AG08395 (cell line): ENCODE results near the gene GRIP2.

Source experiments
- DNase-seq: peaks from one replicate; pipeline ENCODE4 v3.0.0; 2012; ENCODE audit warnings: mixed read lengths, low spot score

GRIP2 gene

DNA sequence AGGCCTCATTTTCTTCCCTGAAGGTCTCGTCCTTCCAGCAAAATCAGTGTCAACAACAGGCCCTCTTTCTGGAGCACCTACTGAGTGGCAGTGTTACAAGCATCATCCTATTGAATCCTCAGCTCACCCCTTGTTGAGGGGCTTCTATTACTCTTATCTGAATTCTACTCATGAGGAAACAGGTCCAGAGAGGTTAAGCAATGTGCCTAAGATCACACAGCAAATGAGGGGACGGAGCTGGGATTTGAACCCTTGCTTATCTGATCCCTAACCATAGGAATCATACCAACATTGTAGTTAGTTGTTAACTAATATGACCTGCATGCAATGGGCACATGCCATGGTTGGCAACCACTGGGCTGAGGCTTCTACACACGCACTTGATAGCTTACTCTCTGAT, 74.7 kb downstream of the GRIP2 start:
- no peak for DNase-seq

DNA sequence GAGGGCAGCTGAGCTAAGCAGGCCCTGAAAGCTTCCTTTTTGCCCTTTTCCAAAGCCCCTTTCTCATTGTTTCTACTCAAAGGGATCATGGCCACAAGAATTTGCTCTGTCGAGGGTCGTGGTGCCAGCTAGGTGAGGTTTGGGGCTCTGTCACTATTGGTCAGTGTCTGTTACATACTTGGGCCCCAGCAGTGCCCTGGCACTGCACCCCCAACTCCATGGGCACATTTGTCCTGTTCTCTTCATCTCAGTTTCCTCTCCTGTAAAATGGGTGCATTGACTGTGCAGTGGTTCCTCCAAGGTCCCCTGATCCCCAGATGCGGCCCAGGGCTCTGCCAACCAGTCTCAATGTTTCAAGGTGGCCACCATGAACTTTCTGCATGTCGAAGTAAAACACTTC, 75.6 kb downstream of the GRIP2 start:
- DNase-seq = no peak

GRCh38 chr3:14464141-14464465, 76.0 kb downstream of the GRIP2 start:
- DNase-seq = no peak

- DNase-seq = no peak
Measured at GRCh38 chr3:14463330-14464140, 76.6 kb downstream of the GRIP2 start.

DNA sequence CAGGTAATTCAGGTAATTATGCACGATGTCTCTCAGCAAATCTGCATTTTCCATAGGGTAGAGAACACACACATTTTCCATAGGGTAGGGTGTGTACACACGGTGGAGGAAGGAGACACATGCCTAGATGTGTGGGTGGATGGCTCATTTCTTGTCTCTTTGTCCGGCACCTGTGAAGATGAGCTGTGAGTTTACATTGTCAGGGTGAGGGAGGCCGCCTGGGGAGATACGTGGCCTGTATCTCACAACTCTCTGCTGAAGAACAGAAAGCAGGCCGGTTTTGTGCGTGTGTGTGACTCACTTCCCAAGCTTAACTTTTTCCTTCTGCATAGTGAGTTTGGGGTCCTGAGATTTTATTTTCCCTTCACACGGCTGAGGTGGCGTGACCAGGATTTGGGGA, 77.4 kb downstream of the GRIP2 start:
- DNase-seq = no peak

DNA sequence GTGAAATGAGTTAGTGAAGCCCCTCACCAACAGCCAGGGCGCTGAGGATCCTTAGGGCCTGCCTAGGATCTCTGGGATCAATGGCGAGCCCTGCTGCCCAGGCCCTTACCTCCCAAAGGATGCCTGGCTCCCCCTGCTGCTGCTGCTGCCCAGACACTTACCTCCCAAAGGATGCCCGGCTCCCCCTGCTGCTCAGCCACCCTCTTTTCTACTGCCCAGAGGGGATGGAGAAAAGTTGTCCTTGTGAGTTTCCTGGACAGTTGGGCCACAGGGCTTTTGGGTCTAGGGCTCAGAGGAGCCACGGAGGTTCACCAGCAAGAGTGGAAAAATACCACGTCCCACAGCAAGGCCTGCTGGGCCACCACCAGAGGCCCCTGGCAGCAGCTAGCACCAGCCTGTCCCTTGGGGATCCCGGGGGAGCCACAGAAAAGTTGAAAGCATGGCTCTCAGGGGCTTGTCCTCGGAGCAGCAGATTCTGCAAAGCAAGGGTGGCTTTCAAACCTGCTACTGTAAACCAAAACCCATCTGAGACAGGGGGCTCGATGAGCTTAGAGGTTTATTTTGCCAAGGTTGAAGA, 78.3 kb downstream of the GRIP2 start:
- DNase-seq = peak; percentile 70

DNA sequence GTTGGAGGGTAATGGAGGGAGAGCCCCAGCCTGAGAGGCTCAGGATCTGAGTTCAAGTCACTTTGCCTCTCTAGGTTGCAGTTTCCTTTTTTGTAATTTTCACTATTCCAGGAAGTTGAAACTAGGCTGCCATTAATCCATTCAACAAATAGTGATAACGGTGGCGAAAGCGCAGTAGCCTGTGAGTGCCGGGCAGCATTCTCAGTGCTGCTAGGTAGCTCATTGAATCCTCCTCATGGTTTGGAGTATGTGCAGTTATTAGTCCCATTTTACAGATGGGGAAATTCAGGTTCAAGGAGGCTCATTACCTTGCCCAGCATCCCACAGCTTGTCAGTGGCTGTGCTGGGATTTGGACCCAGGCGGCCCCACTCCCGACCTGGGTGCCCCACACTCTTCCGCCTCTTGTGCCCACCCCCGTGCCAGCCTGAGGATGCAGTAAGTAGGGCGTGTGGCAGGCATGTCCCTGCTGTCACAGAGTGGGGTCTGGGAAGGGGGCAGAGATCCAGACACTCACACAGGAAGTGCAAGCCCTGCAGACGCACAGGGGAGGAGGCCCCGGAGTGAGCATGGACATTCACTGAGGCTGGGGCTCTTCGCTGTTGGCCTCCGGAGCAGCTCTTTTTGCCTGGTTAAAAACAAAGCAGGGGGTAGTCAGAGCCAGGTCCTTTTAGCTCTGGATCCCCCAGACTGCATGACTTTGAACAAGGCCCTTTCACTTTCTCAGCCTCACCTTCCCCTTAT, 79.0 kb downstream of the GRIP2 start:
- DNase-seq = no peak

DNA sequence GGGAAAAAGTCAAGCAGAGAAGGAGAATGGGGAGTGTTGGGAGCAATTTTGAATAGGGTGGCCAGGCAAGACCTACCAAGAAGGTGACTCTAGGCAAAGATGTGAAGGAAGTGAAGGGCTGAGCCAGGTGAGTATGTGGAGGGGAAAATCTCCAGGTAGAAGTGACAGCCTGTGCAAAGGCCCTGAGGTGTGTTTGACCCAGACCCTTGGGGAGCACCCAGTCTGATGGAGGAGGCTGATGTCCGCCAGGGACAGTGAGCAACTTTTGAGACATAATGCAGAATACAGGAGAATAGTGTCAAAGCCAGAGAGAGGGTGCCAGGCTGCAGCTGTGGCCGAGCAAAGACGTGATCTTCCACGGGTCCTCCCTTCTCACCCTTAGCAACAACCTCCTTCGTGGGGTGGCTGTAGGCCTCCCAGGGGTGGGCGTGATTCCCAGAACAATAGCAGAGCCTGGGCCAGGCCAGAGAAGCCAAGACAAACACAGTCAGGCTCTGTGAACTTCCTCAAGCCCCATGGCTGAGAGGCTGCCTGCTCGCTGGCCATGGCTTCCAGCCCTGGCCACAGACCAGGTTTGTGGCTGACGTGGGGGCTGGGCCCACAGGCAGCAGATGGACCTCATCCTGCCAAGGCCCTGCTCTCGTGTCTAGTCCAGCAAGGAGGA, 79.7 kb downstream of the GRIP2 start:
- DNase-seq = peak; percentile 92

- DNase-seq = no peak
Measured at GRCh38 chr3:14459787-14460186, 80.4 kb downstream of the GRIP2 start.

- no peak for DNase-seq
Measured at GRCh38 chr3:14459384-14459783, 80.8 kb downstream of the GRIP2 start.

DNA sequence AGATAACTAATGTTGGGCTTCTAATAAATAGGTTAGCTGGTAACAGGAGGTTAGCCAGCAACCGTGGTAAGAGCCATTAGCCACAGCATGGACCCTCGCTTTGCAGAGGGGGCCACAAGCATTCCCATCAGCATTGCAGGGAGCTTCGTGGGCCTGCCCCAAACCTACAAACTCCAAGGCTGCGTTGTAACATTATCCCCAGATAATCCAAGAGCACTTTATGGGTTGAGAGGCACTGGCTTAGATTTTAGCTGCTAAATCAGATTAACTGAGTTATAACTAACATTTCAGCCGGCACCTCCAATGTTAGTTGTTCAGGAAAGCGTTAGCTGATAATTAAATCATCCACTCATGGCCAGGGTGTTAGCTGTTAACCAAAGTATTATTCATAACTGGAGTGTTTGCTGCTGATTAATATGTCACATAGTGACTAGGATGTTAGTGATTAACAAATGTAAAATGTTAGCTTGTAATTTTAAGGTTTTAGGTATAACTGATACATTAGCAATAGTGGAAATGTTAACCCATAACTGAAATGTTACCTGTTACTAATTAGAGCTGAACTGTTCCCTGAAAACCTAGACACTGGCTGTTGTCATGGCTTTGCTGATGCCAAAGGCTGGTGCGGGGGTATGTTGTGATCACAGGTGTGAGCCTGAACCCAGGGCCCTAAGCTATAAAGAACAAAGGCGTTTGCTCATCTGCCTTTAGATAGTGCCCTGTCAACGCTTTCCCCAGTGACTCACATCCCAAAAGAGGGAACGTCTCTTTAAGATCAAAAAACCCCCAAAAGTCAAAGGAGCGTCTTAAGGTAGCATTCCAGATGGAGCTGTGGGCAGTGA, 81.5 kb downstream of the GRIP2 start:
- no peak for DNase-seq

DNA sequence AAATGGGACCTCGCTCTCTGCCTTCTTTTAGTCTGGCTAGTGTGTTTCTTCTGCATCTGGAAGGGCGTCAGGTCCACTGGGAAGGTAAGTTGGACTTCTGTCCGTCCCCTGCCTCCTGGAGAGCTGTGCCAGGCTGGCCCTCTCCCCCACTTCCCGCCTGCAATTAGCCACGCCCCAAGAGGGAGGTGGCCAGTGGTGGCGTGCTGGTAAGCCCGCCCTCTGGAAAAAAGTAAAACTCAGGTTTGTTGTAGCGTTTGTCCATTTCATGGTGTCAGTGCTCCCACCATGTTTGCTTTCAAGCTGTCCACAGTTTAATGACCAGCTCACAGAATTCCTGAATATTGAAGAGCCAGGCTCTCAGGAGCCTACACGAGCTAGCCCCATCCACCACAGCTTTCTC, 82.1 kb downstream of the GRIP2 start:
- no peak for DNase-seq

DNA sequence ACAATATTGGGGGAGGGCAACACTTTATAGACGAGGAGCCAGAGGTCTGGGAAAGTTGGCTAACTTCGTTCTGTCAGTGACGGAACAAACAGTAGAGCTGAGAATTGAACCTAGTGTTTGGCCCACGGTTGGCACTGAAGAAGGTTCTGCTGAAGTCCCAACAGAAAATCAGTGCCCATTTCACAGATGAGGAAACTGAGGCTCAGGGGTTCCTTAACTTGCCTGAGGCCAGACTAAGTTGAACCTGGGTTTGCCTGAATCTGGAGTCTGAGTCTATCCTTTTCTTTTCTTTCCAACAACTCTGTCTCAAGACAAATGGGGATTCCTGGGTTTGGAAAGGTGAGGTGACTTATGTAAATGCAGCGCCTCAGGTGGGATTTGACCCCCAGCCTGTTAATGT, 82.7 kb downstream of the GRIP2 start:
- DNase-seq = no peak

GRCh38 chr3:14456794-14457193, 83.3 kb downstream of the GRIP2 start:
- DNase-seq = no peak

GRCh38 chr3:14455571-14456317, 84.4 kb downstream of the GRIP2 start:
- no peak for DNase-seq

GRCh38 chr3:14454639-14455310, 85.4 kb downstream of the GRIP2 start:
- no peak for DNase-seq

GRCh38 chr3:14453876-14454638, 86.1 kb downstream of the GRIP2 start:
- no peak for DNase-seq

DNA sequence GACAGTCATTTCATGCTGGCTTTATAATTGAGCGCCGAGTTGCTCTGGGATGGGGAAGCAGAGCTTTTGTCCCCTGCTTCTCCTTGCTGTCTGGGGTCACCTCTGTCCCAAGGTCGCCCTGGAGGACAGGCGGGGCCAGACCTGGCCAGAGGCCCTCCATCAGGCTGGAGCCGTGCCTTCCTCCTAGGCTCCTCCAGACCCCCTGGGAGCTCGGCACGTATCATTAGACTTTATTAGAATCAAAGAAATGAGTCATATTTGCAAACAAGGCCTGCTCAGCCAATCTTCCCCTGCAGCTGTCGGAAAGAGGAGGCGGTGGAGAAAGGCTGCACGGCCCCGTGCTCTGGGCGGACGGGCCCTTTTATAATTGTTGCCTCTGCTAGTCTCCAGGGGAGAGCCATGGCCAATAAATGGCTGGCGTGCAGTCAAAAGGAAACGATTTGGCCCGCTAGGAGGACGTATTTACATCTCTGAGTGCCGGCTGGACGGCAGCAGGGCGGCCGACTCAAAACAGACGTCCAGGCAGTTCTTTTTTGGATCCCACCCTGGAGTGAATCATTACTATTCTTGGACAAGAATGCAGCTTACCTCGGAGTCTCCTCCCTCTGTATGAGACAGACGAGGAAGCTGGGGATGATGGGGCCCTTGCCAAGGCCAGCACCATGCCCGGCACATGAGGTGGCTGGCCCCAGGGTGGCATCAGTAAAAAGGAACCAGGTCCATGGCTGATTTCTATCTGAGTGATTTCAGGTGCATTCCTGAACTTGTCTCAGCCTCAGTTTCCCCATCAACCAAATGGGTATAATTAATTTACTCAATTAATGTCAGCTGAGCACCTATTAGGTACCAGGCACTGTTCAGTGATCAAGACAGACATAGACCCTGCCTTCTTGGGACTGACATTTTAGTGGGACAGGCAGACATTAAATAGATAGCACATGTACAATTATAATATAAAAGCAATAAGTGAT, 87.1 kb downstream of the GRIP2 start:
- peak; percentile 94 for DNase-seq
